NCI-H2227 treated with DMSO at 0.1 percent for 48 hours (cell line): Measurements from ENCODE around the gene FRY.
A peak's percentile ranks its signal among the peaks of the same experiment; 100 is the strongest.
"Not testable (repeated sequence)": the region's sequence is repeated elsewhere in the genome, so short reads cannot be mapped to it uniquely, and the experiment has no call there.

ENCODE experiments used
- DNase-seq: peaks from one replicate; lab custom pipeline; 2025; lab: John Stamatoyannopoulos, UW

The FRY gene

DNA sequence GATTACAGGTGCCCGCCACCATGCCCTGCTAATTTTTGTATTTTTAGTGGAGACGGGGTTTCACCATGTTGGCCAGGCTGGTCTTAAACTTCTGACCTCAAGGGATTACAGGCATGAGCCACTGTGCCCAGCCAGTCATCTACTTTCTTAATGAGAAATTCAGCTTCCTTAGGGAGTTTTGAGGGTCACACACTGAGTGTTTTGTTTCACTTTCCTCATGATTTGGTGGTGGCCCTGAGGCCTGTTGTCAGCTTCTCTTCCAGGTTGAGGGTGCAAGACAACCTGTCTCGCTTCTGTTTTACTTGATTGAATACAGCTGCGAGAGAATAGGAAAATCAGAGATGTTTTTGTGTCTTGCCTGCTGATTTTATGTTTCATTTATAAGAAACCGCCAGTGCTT is 9.9 kb downstream of the FRY start:
- no peak for DNase-seq

DNA sequence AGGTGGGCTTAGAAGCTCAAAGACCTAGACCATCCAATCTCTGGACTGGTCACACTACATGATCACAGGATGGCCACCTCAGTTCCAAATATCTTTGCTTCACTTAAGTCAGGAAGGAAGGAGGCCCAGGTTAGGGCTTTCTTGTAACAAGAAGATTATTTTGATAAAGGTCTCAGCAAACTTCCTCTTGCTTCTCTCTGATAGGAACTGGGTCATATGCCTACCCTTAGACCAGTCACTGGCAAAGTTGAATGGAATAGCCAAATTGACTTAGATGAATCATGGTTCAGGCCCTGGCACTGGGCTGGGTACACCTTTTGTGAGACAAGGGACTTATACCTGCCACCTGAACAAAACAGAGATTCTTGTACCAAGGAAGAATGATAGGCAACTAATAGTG is 11.0 kb downstream of the FRY start:
- DNase-seq = no peak

DNA sequence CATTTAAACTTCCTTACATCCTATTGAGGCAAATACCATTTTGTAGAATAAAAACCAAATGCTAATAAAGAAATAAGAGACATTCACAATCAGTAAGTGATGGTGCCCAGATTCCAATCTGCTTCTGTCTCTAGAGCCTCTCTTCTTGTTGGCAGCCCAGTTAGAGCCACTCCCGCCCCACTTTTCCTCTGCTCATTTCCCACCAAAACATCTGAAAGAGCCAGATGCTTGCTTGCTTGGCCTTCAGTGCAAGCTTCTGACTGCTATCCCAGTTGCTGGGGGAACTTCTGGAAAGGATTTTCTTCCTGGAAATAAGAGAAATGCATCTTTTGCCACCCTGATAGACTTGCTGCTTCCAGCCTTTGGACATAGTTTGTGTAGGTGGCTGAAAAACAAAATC is 12.9 kb downstream of the FRY start:
- DNase-seq = no peak

DNA sequence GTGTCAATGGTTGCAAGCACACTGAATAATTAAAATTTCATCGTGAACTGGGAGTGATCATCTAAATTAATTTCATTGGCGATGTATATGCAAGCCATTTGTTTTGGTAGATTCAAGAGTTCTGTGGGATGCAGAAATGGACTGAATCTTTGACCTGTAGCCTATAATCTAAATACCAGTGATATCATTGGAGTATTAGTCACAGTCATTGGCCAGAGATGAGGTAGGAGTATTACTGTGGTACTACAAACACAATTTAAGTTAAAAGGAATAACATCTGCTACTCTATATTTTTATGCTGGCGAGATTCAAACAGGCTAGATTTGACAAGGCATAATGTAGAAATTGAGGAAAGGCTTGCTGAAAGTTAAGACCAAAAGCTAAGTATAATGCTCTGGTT is 14.0 kb downstream of the FRY start:
- DNase-seq = no peak

DNA sequence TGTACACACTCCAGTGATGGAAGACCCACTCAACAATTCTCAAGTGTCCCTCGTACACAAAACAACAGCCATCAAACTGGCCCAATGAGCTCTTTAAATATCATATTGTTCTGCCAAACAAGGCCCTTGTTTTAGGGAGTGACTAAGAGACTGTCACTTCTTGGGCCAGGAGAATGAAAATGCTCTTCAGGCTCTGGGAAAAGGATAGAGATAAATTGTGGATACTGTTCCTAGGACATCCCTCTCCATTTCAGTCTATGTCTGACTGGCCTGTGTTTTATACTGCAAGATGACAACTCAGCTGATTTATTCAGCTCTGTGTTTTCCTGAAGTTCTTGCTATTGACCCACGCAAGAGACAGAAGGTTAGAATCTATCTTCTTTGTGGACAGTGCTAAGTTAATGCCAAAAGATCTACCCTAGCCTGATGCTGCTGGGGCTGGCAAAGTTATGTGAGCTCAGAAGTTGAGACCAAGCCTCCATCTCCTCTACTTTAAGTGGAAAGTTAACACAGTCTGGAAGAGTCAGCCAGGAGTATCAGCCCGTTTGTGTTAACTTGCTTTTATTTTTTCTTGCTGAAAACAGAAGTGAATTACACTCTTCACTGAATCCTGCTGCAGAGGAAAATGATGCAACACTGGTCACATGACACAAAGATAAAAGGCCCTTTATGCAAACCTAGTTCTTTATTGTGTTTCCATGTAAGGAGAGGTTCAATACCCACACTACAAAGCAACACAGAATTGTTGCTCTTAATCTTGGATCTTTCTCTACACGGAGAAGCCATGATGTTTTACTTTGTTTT is 14.6 kb downstream of the FRY start:
- DNase-seq = no peak

DNA sequence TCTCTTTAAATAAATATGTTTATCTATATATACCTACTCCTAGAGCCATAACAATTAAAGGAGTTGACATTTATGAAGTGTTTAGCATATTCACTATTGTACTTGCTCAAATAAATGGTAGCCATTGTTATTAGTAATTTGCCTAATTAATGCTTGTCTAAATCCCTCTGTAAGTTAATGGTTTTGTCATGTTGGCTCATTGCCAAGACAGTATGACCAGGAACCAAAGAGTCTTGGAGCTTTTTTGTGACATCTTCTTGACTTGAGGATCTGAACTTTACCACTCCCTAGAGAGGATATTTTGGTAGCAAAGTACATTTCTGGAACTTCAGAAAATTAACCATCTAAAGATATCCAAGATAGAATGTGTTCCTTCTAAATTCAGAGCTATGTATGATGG is 15.5 kb downstream of the FRY start:
- no peak for DNase-seq

DNA sequence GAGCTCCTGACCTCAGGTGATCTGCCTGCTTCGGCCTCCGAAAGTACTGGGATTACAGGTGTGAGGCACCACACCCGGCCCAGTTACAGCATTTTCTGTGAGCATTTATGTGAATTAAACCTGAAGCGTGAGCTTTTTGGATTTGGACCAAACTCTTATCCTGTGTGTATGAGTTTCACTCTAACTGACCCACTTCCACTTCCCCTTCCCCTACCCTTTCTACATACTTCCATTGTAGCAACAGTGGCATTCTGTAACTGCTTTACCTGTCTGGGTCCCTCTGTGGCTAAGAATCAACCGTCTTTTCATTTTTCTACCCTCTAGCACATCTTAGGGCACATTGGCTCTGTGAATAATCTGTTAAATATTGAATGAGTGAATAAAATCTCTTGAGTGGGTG is 16.2 kb downstream of the FRY start:
- no peak for DNase-seq

DNA sequence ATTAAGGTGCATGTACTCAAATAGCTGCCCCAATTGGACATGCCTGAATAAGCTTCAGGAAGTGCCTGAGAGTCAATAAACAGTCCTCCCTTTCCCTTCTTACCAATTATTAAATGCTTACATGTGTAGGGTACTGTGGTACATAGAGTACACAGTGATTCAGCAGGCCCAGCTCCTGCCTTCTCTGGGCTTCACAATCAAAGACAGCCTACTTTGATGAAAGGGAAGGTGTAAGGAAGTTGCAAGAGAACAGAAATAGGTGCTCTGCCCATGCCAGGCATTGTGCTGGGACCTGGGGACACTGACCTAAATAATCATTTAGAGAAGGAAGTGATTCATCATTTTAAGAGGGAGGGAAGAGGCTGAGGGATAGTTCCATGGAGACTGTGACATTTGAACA is 17.2 kb downstream of the FRY start:
- no peak for DNase-seq

DNA sequence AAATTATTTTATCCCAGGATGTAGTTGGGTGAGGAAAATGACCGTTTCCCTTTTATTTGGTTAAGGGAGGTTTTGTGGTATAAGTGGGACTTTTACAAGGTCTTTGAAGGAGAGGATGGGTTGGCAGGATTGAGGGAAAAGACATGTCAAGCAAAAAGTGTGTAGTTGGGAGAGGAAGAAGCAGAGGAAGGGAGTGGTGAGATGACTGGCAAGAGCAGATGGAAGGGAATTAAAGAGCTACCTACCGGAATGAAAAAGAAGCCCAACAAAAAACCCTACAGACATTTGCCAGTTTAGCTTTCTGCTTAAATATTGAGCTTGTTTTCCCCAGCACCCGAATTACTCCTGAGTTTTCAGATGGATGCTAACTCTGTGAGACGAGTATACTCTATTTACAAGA is 19.6 kb downstream of the FRY start:
- DNase-seq = no peak

DNA sequence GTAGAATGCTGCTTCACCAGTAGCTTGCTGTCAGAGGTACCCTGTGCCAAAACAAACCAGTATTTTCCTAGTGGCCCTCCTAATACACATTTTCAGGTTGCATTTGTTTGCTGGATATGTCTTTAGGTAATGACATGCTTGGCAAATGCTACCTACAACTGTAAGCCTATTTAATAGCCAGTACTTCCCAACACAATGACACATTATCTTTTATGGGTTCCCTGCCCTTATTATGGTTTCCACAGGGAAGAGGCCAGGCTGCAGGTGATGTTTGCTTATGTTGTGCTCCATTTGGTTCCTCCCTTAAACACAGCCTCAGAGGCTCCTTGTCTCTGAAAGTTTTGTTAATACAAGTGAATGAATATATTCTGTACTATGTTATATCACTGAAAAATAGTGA is 24.7 kb downstream of the FRY start:
- DNase-seq = peak; percentile 45

DNA sequence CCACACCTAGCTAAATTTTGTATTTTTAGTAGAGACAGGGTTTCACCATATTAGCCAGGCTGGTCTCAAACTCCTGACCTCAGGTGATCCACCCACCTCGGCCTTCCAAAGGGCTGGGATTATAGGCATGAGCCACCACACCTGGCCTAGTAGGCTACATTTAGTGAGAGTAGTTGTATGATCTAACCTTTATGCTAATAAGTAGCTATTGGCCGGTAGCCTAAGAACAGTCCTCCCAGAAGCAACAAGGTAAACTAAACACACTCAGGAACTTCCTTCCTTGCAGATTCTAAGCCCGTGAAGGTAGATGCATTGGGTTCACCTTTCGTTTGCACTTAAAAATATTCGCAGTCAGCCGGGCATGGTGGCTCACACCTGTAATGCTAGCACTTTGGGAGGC is 25.8 kb downstream of the FRY start:
- not testable (repeated sequence) for DNase-seq

DNA sequence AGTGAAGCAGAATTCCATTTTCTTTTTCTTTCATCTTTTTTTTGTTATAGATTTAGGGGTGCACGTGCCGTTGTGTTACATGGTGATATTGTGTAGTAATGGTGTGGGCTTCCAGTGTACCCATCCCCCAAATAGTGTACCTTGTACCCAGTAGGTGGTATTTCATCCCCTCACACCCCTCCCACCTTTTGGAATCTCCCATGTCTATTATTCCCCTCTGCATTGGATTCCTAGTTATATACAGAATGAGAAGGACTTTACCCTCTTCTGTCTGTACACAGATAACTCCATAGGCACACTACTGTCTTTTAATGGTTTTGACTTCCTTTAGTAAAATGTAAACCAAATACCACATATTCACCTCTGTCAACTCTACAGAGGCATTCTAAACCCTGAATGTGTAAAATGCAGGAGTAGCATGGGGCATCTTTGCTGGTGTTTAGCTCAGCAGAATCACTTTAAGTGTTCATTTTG is 28.0 kb downstream of the FRY start:
- no peak for DNase-seq

DNA sequence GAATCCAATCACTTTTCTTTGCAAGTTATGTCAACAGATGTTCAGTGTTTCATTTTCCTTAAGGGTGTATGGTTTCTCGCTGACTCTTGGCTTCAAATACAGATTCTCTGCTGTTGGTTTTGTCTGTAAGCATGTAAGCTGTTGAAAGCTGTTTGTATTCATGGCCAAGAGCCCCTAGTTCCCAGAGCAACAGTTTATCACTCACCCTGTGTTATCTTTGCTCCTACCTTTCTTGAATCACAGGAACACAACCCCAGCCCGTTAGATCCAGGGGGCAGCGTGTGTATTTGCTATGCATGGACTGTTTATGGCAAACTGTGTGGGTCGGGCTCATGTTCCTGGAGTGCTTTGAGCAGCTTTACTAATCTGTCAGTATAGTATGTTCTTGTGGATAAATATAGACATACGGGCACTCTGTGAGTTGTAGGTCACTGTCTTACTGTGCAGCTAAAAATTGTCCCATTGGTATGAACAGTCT is 28.9 kb downstream of the FRY start:
- DNase-seq = no peak

DNA sequence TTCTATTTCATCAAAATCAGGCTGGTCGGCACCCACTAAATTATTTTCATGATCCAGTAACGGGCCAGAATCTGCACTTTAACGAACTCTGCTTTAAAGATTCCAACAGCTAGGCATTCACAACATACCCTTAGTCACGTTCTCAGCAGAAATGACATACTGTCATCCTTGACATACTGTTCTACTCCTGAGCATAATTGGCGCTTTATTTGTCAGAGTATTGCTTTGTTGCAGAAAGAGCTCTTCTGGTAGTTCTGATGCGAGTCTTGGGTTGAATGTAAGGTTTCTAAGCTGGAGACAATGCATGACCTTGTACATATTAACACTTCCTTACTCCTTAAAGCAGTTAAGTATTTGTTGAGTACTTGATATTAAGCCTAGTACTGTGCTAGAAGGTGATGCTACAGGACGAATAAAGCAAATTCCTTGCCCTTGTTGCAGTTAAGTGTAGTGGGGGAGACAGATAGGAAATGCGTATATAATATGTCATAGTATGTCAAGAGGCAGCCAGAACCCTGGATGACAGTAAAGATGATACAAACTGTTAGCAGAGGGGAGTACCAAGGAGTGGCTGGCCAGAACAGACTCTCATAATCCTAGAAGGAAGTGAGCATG is 32.2 kb downstream of the FRY start:
- DNase-seq = no peak

DNA sequence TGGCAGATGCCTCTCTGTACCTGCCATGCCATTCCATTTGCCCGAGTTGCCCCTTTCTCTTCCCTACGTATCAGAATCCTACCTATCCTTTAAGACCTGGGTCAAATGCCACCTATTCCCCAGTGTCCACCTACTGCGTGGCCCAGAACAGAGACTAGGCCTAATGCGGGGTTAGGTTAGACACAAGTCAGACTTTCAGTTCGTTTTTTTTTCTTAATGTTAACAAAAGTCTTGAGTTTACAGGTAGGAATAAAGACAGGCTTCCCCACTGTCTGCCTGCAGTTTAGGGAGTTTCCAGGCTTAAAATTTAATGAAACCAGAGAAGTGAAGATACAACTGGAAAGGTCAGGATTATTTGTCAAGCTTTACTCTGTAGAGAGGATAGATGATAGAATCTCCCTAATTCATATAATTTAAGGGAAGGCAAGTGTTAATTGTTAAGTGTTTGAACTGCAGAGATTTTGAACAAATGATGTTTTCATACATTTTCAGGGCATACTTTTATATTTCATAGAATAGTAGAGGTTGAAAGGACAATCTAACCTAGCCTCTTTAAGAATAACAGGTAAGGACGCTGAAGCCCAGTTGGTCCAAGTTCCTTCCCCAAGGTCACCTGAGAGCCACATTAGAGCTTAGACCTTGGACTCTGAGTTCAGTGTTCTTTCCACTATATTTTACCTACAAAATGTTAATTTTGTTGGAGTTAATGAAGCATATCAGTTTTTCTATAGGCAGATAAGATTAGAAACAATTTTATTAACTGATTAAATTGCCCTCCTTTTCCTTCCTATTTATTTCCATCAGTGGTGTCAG is 35.8 kb downstream of the FRY start:
- DNase-seq = no peak

DNA sequence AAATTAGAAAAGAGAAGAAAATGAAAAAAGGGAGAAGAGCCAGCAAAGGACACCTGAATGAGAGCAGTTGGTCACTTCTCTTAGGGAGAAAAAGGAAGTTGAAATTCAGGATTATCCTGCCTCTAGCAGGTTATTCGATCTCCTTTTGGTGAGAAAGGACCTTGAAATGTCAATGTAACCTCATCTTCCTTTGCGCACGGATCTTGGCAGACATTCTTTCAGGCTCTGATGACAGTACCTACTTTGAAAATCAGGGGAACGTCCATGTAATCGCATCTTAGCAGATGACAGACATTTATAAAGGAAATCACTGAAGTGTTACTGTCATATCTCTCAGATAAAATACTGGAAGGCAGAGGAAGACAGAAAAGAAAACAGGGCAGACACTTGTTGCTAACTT is 36.7 kb downstream of the FRY start:
- DNase-seq = no peak

DNA sequence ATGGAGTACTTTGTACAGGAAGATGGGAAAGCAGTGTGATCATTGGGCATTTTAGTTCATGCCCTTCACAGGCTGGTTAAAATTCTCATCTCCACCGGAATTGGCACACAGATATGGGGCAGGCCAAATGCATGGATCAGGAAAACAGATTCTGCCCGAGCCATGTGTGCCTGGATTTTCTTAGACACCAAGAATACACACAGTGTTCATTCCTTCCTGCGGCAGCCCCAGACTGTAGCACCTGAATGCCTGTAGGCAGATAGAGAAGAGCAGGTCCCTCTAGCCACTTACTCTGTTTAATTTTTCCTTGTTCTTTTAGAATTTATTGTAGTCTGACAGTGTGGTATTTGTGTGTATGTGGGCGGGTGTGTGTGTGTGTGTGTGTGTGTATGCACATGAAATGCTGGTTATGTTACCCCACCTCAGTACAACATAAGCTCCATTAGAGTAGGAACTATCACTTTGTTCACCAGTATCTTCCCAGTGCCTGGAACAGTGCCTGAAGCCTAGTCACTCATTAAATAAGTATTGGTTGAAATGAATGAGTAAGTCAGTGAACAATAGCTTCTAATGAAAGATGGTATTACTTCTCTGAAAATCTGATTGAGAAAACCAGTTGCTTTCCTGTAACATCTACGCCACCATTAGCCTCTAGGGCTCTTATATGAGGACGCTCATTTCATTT is 41.7 kb downstream of the FRY start:
- DNase-seq = no peak

DNA sequence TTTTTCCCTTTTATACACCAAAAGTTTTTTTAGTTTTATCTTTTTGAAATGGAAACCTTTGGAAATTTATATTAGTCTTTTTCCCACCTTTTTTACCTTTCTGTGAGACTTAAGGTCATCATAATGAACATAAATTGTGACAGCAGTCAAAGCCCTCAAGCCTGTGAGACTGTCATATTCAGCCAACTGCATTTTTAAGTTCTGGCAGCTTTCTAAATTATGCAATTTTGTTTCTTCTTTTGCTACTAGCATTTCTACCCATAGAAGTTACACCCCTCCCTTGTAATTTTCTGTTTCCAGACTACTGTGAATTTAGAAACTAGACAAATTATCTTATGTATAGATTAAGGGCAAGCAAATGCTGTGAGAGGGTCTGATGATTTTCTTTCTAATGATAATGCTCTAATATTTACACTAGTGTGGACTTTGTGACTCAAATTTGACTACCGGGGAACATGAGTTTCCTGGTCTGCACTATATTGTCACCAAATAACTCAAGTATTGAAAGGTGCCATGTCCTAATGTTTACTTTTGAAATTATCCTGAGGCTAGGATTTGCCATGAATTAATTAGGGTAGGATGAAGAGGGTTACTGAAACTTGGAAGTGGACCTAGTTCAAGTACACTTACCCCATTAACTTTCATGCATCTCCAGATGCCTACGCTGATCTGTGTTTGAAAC is 43.7 kb downstream of the FRY start:
- no peak for DNase-seq

DNA sequence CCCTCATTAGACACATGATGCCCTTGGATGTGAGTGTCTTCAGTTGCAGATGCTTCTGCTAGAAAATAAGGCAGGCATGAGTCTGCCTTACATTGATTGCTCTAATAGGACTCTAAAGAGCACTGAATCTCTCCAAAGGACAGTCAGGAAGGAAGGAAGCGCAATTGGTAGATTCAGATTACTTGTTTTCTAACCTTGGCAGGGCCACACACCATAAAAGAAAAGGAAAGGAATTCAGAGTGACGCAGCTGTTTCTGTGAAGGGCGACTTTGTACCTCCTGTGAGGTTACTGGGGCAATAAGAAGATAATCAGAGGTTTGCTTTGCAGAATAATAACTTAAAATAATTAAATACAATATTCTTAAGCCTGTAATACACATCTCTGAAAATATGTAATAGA is 48.0 kb downstream of the FRY start:
- DNase-seq = no peak

DNA sequence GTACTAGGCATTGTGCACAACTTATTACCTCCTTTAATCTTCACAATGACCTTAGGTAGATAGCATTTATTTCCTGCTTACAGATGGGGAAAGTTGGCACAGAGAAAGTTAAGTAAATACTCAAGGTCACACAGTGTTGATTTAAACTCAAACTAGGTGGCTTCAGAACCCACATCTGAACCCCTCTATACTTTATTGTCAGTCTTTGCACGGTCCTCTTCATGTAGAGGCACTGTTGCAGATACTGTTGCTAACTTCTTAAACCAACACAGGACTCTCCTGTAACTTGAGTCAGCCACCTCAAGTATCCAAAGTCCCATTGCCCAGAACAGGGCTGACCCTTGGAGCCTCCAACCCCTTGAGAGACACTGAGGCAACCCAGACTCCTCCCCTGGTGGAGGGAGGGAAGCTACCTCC is 48.8 kb downstream of the FRY start:
- DNase-seq = no peak

DNA sequence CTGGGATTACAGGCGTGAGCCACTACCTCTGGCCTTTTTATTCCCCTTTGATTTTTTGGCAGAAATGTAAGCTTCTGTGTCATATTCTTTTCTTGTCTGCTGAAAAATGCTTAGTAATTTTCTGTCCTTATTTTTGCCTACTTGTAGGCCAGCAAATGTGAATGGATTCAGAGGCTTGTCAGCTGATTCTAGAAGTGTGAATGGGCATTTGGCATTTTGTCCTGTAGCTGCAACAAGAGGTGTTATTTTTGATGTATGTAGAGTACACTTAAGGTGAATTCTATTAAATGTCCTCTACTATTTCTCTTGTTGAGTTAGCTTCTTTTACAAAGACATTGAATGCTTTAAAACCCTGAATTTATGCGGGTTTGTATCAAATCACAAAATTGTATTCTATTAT is 50.0 kb downstream of the FRY start:
- no peak for DNase-seq

DNA sequence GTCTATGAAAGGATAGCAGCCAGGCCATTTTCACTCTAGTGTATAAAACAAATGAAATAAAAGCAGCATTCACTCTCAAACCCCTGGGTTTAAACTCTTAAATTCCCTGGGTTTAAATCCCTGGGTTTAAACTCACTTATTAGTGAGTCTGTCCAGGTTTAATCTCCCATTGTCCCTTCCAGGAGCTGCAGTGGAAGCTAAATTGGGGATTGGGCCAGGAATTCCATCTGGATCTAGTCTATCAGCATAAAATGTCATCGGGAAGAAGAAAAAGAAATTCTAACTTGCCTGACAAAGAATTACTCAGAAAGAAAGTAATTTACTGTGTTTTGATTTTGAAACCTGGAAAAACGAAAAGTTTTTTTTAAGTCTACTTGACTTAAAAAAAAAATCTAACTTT is 54.8 kb downstream of the FRY start:
- no peak for DNase-seq
